ENCODE data around the gene GPR52. TPM values are rescaled to one million over a fixed set of nuclear protein-coding genes. Genes with fewer than 3 reads are reported as not detected.

GPR52 gene
- polyA plus RNA-seq, 1 of the 3 experiments (the other 2 are of a cell fraction): 0.08 TPM

DNA sequence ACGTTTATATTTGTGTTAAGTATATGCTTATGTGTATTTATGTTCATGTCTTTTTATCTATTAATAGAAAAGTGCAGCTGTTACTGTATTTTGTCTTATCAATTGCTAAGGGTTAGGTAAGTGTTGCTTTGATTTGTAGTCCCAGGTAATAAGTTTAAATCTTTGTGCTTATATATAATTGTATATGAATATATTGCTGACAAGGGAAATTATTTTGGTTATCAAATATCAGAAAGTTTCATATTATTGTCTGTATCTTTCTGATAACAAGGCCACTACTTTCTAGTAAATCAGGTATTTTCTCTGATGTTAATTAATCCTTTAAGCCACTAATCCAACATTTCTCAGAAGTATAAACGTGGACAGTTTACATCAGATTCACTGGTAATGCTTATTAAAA is 21.3 kb downstream of the GPR52 start:
- Histone ChIP-seq H3K9me3 (no peaks in the 10 kb centered on the region), H3K9ac (no peak overlapping the region), H3K4me3 (ENCODE audit: low read depth in 2 of 2, low read length in 1 of 2) (no peak overlapping the region), H3K27me3 (ENCODE audit: insufficient read depth) (no peaks in the 10 kb centered on the region), H3K4me1 (ENCODE audit: control insufficient read depth in 1 of 2, insufficient read depth in 2 of 2, low read depth in 1 of 2, low read length in 1 of 2) (no peaks in the 10 kb centered on the region), H3K27ac (ENCODE audit: low read depth in 2 of 2, low read length in 1 of 2) (no peak overlapping the region), H3K79me2 (ENCODE audit: insufficient read depth) (no peaks in the 10 kb centered on the region), H3F3A (replicated peaks; ENCODE audit: insufficient read depth) (no peaks in the 10 kb centered on the region), H2AFZ (ENCODE audit: low read depth) (no peak overlapping the region), H3K36me3 (replicated peaks in 1 of 2; ENCODE audit: control insufficient read depth in 1 of 2, insufficient read depth in 2 of 2, low read length in 1 of 2) (no peaks in the 10 kb centered on the region), H4K20me1 (ENCODE audit: insufficient read depth) (no peaks in the 10 kb centered on the region), H3K4me2 (no peak overlapping the region), H3K9me2 (no peaks in the 10 kb centered on the region)
- ChIA-PET CTCF (interaction anchor here (0.9 to 1.2 kb wide), 2 partner anchors 28 to 206 kb away, joined by 3 read pairs; no protein-coding TSS in a partner anchor), POLR2A (no interaction called here)
- TF ChIP-seq SIN3A (IDR thresholded peaks at IDR 0.05; ENCODE audit: borderline replicate concordance, low read depth, low read length) (no peak), JUND (IDR thresholded peaks at IDR 0.05) (no peak), NRF1 (IDR thresholded peaks at IDR 0.05; ENCODE audit: low read depth, low read length) (no peak), EP300 (IDR thresholded peaks at IDR 0.05; ENCODE audit: borderline replicate concordance in 1 of 2, low read depth in 1 of 2, low read length in 1 of 2) (no peak), TCF12 (IDR thresholded peaks at IDR 0.05) (no peak), EZH2phosphoT487 (IDR thresholded peaks at IDR 0.05; ENCODE audit: borderline replicate concordance, low read depth) (no peak), RFX5 (IDR thresholded peaks at IDR 0.05; ENCODE audit: low read length) (no peak), ELF1 (IDR thresholded peaks at IDR 0.05) (no peak), TAF1 (IDR thresholded peaks at IDR 0.05; ENCODE audit: borderline replicate concordance, low read depth, low read length) (no peak), MEF2A (IDR thresholded peaks at IDR 0.05; ENCODE audit: borderline replicate concordance, low read depth) (no peak), FOXJ3 (CRISPR knock-in tag; IDR thresholded peaks at IDR 0.05) (no peak), RAD21 (IDR thresholded peaks at IDR 0.05; ENCODE audit: low read length) (no peak)
- TF ChIP-seq, protein P1, sequence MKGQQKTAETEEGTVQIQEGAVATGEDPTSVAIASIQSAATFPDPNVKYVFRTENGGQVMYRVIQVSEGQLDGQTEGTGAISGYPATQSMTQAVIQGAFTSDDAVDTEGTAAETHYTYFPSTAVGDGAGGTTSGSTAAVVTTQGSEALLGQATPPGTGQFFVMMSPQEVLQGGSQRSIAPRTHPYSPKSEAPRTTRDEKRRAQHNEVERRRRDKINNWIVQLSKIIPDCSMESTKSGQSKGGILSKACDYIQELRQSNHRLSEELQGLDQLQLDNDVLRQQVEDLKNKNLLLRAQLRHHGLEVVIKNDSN (IDR thresholded peaks at IDR 0.05; ENCODE audit: borderline replicate concordance, low read depth): no peak
- TF ChIP-seq, protein P2, sequence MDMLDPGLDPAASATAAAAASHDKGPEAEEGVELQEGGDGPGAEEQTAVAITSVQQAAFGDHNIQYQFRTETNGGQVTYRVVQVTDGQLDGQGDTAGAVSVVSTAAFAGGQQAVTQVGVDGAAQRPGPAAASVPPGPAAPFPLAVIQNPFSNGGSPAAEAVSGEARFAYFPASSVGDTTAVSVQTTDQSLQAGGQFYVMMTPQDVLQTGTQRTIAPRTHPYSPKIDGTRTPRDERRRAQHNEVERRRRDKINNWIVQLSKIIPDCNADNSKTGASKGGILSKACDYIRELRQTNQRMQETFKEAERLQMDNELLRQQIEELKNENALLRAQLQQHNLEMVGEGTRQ (IDR thresholded peaks at IDR 0.05; ENCODE audit: borderline replicate concordance, low read depth, low read length): no peak
- TF ChIP-seq, protein P3, sequence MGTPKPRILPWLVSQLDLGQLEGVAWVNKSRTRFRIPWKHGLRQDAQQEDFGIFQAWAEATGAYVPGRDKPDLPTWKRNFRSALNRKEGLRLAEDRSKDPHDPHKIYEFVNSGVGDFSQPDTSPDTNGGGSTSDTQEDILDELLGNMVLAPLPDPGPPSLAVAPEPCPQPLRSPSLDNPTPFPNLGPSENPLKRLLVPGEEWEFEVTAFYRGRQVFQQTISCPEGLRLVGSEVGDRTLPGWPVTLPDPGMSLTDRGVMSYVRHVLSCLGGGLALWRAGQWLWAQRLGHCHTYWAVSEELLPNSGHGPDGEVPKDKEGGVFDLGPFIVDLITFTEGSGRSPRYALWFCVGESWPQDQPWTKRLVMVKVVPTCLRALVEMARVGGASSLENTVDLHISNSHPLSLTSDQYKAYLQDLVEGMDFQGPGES (IDR thresholded peaks at IDR 0.05; ENCODE audit: low read depth, low read length): no peak
- 57% methylated on average over 2 of the region's 2 CpGs for WGBS (ENCODE audit: low lambda C conversion rate)
- DNase-seq: no peak

DNA sequence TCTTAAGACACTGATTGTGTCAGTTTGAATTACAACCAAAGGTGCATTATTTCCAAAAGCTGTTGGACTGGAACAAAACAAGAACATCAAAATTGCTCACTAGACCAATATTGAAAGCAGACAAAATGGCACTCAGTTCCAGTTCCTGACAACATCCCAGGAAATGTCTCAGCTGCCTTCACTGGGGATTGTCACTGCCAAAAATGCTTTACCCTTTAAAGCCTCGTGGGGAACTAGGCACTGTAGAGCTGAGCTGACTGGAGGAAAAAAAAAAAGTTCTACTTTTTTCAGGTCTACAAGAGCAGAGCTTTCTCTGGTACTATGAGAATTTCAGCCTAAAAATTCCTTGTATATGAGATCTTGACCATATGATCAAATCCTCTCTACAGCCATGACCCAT is 21.9 kb downstream of the GPR52 start:
- Histone ChIP-seq H3K36me3 (replicated peaks in 1 of 2; ENCODE audit: control insufficient read depth in 1 of 2, insufficient read depth in 2 of 2, low read length in 1 of 2) (no peaks in the 10 kb centered on the region), H3K27ac (ENCODE audit: low read depth in 2 of 2, low read length in 1 of 2) (no peak overlapping the region), H3K9me3 (no peaks in the 10 kb centered on the region), H3F3A (replicated peaks; ENCODE audit: insufficient read depth) (no peaks in the 10 kb centered on the region), H3K4me1 (ENCODE audit: control insufficient read depth in 1 of 2, insufficient read depth in 2 of 2, low read depth in 1 of 2, low read length in 1 of 2) (no peaks in the 10 kb centered on the region), H3K4me2 (no peak overlapping the region), H2AFZ (ENCODE audit: low read depth) (no peak overlapping the region), H3K79me2 (ENCODE audit: insufficient read depth) (no peaks in the 10 kb centered on the region), H3K9me2 (no peaks in the 10 kb centered on the region), H3K4me3 (ENCODE audit: low read depth in 2 of 2, low read length in 1 of 2) (no peak overlapping the region), H4K20me1 (ENCODE audit: insufficient read depth) (no peaks in the 10 kb centered on the region), H3K9ac (no peak overlapping the region), H3K27me3 (ENCODE audit: insufficient read depth) (no peaks in the 10 kb centered on the region)
- no peak for DNase-seq
- TF ChIP-seq SIN3A (IDR thresholded peaks at IDR 0.05; ENCODE audit: borderline replicate concordance, low read depth, low read length) (no peak), CHD2 (IDR thresholded peaks at IDR 0.05; ENCODE audit: low read length, partially characterized antibody) (no peak), RCOR1 (IDR thresholded peaks at IDR 0.05; ENCODE audit: low read length) (no peak), RXRA (IDR thresholded peaks at IDR 0.05; ENCODE audit: borderline replicate concordance, low read depth) (no peak), RFX5 (IDR thresholded peaks at IDR 0.05; ENCODE audit: low read length) (no peak), EP300 (IDR thresholded peaks at IDR 0.05; ENCODE audit: borderline replicate concordance in 1 of 2, low read depth in 1 of 2, low read length in 1 of 2) (no peak), TEAD4 (IDR thresholded peaks at IDR 0.05; ENCODE audit: borderline replicate concordance, insufficient read depth) (no peak)
- WGBS (ENCODE audit: low lambda C conversion rate): 31% methylated on average over 1 of the region's 1 CpG
- ChIA-PET CTCF (interaction anchor here (0.7 to 1.2 kb wide), 4 partner anchors 27 to 274 kb away, joined by 3 read pairs; no protein-coding TSS in a partner anchor), POLR2A (no interaction called here)

Data from SK-N-SH (cell line).